OCI-M1 (cell line): ENCODE results near the gene SMAP2.
A peak's percentile ranks its signal among the peaks of the same experiment; 100 is the strongest.
"Not testable (repeated sequence)": the region's sequence is repeated elsewhere in the genome, so short reads cannot be mapped to it uniquely, and the experiment has no call there.

Source experiments
- DNase-seq: peaks from one replicate; lab custom pipeline; 2025; lab: John Stamatoyannopoulos, UW

Gene SMAP2

GRCh38 chr1:40372658-40373322, 737 bp upstream of the SMAP2 start:
- no peak for DNase-seq

GRCh38 chr1:40377512-40377911, 4.0 kb downstream of the SMAP2 start:
- peak; percentile 15 for DNase-seq

GRCh38 chr1:40379785-40380452, 6.4 kb downstream of the SMAP2 start:
- peak; percentile 53 for DNase-seq

- DNase-seq: no peak
Observed at GRCh38 chr1:40380817-40381216, 7.3 kb downstream of the SMAP2 start.

- DNase-seq: peak; percentile 61
Observed at GRCh38 chr1:40381268-40382107, 8.0 kb downstream of the SMAP2 start.

GRCh38 chr1:40382108-40382460, 8.6 kb downstream of the SMAP2 start:
- DNase-seq: no peak

GRCh38 chr1:40382601-40383000, 9.1 kb downstream of the SMAP2 start:
- DNase-seq: peak; percentile 65

GRCh38 chr1:40383095-40383487, 9.6 kb downstream of the SMAP2 start:
- DNase-seq: peak; percentile 89

- peak; percentile 92 for DNase-seq
Observed at GRCh38 chr1:40383488-40384412, 10.2 kb downstream of the SMAP2 start.

- peak; percentile 74 for DNase-seq
Observed at GRCh38 chr1:40384413-40384762, 10.9 kb downstream of the SMAP2 start.

GRCh38 chr1:40384887-40385286, 11.4 kb downstream of the SMAP2 start:
- DNase-seq: peak; percentile 49

GRCh38 chr1:40385437-40386358, 12.2 kb downstream of the SMAP2 start:
- DNase-seq: peak; percentile 96

- no peak for DNase-seq
Observed at GRCh38 chr1:40386359-40386723, 12.8 kb downstream of the SMAP2 start.

GRCh38 chr1:40386796-40387195, 13.3 kb downstream of the SMAP2 start:
- no peak for DNase-seq

- DNase-seq: not testable (repeated sequence)
Observed at GRCh38 chr1:40387381-40388306, 14.1 kb downstream of the SMAP2 start.

GRCh38 chr1:40388456-40389321, 15.2 kb downstream of the SMAP2 start:
- not testable (repeated sequence) for DNase-seq

GRCh38 chr1:40389322-40389803, 15.8 kb downstream of the SMAP2 start:
- DNase-seq: no peak

- DNase-seq: no peak
Observed at GRCh38 chr1:40389871-40390560, 16.5 kb downstream of the SMAP2 start.
